NB4 (cell line): ENCODE data around the gene WDFY4.

Source experiments
- CTCF ChIP-seq: IDR thresholded peaks from one replicate; pipeline ENCODE4 v1.5.1; 2012; ENCODE audit warnings: low read depth, low read length
- POLR2A ChIP-seq: IDR thresholded peaks from 2 replicates; pipeline ENCODE4 v1.6.1; 2011; ENCODE audit warnings: mild to moderate bottlenecking; ENCODE audit not compliant: insufficient read length; ENCODE audit errors: extremely low read depth

GRCh38 chr10:48739170-48739569 lies 54.5 kb downstream of the WDFY4 start:
- TF ChIP-seq CTCF (no peak), POLR2A (no peak)
